GM10847 (cell line): ENCODE data around the gene ORC1.

Experiments
- POLR2A ChIP-seq: IDR thresholded peaks from 2 replicates; pipeline ENCODE4 v1.6.1; 2011; ENCODE audit not compliant: insufficient read length; ENCODE audit errors: extremely low read depth

ORC1 gene

DNA sequence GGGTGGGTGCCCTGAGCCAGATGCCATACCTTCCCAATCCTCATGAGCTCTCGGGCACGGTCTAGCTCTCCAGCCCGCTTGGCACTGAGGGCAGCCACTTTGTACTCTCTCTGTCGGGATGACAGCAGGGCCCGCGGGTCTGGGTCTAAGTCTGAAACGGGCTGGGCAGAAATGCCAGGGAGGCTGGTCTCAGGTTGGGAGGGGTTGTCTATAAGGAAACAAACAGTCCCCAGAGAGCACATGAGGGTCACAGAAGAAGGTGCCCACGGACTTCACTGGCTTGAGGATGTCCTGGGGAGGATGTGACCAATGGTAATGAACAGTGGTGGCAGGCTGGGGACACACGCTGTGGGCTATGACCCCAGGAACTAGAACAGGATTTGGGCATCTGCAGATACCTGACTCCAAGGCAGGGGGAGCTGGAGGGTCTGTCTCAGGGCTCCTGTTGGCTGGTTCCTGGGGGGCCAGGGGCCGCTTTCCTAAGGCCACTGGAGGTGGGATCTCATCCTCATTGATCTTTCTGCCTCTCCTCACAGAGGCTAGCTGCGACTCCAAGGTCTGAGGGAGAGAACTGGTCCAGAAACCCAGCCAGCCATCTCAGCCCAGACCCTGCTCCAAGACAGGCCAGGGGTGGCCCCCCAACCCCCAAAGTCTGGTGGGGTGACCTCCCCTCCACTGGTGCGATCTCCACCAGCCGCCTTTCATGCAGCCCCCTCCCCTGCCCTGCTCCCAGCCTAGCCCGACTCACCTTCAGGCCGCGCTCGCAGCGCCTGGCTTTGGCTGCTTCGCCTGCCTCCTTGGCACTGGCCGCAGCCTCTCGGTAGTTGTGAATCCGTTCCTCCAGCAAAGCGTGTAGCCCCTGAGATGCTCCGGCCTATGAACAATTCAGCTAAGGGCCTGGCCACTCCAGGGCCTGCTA is 44.3 kb downstream of the ORC1 start:
- no peak for TF ChIP-seq POLR2A

DNA sequence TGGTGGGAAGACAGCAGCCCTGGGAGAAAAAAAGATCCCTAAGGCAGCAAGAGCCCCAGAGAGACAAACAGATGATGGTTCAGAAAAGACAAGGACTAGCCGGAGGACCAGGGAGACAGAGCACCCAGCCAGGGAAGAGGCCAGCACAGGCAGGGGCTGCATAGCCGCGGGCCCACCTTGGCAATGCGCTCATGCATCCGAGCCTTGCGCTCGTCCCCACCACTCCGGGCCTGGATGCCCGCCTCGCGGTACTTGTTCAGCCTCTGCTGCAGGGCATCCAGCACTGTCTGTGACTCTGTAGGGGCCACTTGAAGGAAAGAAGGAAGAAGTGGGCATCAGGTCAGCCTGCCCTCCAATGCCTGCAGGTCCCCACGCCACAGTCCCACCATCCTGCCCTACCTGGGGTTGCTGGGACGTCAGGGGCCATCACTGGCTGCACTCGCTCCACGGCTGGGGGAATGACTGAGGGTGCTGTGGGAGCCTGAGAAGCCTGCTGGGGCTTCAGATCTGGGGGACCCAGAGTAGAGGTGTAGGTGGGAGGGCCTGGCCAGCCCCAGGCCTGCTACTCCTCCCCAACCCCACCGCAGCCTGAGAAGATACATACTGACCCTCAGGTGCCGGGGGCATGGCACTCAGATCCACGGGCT is 45.2 kb downstream of the ORC1 start:
- TF ChIP-seq POLR2A, result no peak

DNA sequence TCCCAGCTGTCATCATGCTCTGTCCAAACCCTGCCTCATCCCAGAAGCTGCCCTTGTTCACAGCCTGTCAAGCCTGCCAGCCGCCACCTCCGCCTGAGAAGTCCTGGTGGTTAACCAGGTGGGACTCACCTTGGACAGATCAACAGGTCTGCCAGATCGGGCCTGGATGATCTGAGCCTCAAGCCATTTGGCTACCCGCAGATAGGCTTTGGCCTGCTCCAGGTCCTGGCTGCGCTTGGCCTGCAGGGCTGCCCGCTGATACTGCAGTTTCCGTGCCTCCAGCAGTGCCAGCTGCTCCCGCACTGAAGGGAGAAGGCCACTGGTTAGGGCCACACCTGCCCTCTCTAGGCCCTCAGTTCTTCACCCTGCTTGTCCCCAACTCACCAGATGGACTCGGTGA is 46.8 kb downstream of the ORC1 start:
- no peak for TF ChIP-seq POLR2A

DNA sequence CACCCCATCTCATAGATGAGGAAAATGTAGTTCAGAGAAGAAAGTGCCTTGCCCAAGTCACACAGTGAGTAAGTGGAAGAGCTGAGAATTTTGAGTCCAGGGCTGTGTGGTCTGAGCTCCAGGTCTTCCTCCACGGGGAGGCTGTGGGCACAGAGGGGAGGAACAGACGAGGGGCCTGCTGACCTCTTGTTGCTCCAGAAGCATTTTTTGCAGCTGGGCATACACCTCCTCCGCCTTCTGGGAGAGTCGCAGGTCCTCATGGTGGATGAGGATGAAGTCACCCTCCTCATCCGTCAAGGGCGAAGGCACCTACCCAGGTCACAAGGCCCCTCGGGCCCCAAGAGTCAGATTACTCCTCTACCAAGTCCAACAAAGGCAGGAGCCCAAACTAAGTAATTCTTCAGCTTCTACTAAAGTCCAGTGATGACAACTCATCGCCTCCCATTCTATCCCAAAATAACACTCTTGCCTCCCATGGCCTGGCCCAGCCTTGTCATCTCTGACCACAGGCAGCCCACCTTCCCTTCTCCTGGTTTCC is 47.3 kb downstream of the ORC1 start:
- TF ChIP-seq POLR2A, result no peak

DNA sequence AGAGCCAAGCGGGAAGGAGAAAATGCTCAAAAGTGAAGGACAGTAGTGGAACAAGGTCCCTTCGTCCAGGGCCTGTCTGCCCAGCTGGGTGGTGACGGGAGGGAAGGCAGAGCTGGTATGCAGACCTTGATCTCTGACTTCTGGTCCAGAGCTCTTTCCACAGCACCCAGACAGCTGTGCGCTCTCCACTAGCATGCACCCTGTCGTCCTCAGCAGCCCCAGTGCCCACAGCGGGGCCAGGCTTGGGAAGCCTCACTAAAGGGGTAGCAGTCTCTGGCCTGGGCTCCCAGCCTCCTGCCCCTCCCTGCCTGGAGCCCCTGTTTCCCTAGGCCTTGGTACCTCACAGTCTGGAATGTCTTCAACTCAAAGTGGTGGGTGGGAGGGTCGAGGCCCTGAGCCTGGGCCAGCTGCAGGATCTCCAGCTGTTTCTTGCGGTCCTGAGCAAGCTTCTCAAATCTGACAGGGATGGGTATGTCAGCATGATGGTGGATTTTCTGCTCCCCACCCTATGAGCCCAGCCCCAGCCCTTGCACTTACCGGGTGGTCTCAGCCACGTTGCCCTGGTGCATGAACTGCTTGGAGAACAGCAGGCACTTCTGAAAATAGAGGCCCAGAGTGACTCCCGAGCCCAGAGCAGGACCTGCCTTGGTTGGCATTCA is 48.2 kb downstream of the ORC1 start:
- no peak for TF ChIP-seq POLR2A

DNA sequence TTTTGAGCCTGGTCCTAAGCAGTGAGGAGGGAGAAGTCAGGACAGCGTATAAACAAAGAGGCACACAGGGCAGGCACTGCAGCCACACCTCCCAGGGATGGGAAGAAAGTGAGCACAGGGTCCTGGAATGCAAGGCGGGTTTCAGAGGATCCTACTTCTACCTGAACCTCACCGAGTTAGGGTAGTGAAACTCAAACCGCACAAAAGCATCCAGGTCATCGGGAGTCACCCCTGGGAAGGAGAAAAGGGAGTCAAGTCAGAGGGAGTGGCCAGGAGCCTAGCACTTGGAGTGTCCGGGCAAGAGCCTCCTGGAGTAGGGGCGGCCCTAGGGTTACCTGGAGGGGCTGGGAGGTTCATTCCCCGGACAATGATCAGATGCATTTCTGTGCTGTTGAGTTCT is 48.8 kb downstream of the ORC1 start:
- TF ChIP-seq POLR2A, result no peak

DNA sequence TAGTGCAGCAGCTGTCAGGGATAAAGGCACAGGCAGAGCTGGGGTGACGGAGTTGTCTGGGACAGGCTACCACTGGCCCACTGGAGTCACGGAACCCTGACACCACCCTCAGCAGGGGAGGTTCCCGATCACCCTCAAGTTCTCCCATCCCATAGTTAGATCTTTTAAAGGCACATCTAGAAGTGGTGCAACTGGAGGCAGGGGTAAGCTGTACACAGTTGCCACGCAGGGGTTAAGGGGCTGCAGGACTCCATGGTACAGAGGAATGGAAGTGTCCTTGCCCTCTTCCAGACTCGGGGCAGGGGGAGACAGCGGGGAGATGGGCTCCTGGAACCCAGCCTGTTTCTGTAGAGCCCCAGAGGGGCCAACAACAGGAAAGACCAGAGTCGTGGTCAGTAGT is 51.5 kb downstream of the ORC1 start:
- no peak for TF ChIP-seq POLR2A

DNA sequence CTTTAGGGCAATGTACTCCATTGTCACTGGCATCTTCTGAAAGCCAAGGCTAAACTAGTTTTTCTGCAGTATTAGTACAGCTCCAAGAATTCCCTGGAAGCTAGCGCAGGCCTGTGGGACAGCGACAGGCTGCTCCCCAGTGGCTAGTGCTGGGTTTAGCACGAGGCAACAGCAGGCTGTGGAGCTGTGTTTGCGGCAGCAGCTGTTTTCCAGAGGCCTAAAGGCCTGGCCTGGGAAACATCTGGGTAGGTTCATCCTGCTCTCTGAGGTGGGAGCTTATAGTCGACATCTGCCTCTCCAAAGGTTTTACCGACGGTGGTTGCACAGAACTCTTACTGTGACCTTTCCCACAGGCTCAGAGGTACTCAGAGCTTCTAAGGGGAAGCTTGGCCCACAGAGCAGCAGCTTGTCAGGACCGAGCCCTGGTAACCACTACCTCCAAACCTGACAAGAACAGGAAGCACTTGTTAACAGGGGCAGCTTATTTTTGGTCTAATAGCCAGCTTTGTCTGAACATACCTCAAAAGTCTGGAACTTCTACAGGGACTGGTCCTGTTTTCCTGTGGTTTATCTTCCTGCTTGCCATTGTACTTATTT is 55.4 kb downstream of the ORC1 start:
- TF ChIP-seq POLR2A, result no peak

DNA sequence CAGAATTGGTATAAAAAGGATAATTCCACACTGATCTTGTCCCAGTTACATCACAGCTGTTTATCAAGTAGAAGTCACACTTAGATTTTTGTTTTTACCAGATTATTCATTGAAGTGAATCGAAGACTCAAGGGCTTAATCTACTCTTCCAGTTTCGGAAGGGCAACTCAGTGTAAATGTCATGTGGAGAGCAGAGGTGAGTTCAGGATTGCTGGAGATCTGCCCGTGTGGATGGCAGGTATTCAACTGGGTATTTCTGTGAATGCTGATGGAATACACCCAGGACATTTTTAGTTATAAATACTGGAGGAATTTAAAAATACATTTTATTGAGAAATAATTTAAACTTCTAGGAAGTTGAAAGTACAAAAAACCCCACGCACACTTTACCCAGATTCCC is 57.6 kb downstream of the ORC1 start:
- TF ChIP-seq POLR2A, result no peak

DNA sequence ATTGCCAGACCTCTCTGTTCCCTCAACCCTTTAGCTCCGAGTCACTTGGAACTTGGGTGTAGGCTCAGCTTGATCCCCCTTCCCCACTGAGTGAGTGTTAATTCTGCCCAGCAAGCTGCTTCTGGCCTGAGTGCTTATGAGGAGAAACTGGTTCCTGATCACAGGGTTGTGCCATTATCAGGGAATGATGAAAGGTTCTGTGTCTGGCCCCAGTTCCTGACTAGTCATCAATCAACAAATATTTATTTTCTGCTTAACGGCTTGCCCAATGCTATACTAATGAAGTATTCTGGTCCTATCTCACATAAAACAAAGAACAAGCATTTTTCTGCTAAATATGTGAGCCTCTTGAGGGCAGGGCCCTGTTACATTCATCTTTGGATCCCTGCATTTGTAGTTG is 59.0 kb downstream of the ORC1 start:
- no peak for TF ChIP-seq POLR2A

DNA sequence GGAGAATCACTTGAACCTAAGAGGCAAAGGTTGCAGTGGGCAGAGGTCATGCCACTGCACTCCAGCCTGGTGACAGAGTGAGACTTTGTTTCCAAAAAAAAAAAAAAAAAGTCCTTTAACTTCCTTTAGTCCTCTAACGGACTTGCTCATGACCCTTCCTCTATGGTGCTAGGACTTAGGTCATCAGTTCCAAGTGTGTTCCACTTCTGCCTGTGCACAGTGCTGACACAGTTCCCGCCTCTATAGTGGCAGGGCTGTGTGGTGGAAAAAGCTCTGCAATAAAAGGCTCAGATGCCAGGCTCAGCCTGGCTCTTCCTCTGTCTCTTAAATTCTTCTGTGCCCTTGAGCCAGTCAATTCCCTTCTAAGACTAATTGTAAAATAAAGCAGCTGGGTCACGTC is 60.2 kb downstream of the ORC1 start:
- TF ChIP-seq POLR2A, result no peak

DNA sequence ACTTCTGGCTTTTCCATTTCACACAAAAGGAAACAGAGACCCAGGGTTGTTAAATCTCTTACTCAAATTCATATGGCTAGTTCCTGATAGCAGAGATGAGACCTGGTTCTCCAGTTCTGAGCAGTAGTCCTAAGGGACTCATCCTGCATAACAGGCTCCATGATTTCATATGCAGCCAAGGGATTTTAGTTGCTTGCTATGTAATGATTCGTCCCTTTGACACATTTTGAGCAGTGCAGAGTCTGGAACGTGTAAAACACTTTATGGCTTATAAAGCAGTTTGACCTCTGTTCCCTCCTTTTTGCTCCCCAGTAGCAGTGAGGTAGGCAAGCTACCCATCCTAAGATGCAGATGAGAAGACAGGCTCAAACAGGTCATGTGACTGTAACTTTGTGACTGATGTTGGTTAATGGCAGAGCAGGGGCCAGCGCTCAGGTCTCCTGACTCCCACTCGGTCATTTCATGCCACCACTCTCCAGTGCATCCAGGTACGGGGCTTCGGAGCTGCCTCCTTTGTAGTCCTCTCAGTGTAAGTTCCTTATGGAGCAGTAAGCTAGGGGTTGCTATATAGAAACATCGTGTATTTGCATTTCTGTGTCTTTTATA is 62.5 kb downstream of the ORC1 start:
- no peak for TF ChIP-seq POLR2A

DNA sequence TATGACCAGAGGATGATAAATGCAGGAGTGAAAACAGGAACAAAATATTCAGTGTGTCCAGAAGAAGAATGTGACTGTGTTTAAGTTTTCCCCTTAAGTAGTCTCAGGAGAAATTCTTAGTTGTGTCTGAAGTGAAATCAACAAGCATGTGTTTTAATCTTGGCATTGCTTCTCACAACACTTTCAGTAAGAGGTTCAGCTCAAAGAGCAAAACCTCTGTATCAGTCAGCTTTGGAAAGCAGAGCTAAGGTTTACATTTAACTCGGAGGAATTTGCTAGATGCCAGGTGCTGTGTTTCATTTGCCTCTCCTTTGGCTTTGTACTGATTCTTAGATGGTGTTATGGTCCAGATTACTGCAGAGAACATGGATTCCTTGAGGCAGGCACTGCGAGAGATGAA is 66.8 kb downstream of the ORC1 start:
- TF ChIP-seq POLR2A, result no peak

DNA sequence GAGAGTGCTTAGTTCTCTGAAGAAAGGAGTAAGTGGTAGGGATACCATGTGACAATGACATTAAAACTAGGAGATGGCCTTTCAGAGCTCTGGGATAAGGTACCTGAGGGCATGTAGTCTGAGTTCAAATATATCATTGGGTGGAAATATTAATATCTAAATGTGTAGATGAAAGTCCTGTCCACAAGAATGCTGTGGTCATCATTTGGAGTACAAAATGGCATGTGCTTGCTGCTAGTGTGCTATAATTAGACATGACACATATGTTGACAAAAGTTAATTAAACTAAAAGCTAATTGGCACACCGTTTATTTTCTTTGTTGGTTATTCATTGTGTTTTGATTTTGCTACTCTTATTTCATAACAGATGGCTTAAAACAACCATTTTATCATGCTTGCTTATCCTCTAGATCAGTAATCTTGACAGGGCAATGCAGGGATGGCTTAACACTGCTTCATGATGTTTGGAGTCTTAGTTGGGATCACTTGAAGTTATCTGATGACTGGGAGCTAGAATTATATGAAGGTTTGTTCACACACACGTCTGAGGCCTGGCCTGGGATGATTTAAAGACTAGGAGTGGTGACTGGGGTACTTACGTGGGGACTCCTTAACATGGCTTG is 69.2 kb downstream of the ORC1 start:
- TF ChIP-seq POLR2A, result no peak

DNA sequence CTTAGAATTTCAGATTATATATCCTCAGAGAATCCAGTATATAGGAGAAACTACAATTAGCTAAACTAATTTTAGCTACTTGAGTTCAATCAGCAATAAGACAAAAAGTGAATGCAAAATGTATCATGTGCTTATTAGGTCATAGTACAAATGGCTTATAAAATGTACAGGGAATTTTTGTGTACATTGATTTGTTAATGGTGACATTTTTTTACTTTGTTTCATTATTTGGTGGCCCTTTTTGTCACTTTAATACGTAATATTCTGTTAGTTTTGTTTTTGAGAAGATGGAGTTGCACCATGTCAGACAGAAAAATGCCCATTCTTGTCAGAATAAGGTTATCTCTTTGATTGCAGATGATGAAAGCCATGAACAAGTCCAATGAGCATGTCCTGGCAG is 71.8 kb downstream of the ORC1 start:
- TF ChIP-seq POLR2A, result no peak

DNA sequence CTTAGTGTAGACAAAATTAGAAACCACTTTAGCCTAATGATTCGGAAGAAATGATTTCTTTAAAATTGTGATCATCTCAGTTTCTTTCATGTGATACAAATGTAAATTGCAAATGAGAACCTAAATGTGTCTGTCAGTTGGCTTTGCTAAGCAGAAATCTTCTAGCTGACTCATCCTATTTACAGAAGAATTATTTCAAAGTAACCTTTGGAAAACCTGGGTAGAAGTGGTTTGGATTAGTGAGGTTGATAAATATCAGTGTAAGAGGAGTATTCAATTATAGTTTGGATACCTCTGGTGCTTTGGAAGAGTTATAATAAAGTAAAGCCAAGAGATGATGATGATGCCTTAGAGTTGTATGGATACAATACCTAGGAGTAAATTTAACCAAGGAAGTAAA is 75.6 kb downstream of the ORC1 start:
- TF ChIP-seq POLR2A, result no peak
